DND-41 (cell line): ENCODE measurements around the gene ANTKMT.
A peak's percentile ranks its signal among the peaks of the same experiment; 100 is the strongest.
"Not testable (repeated sequence)": the region's sequence is repeated elsewhere in the genome, so short reads cannot be mapped to it uniquely, and the experiment has no call there.

Source experiments
- ATAC-seq: fragments of 200-7000 bp; cut with Tn5 transposase; 3 replicates; pipeline ENCODE4 v1.9.1; 2021; ENCODE audit warnings: low read depth; ENCODE audit not compliant: insufficient read depth
- DNase-seq: peaks from one replicate; pipeline ENCODE4 v3.0.0-alpha.2; 2020
- H2AFZ ChIP-seq: 2 replicates; pipeline ENCODE4 v1.6.0; 2012; ENCODE audit warnings: low read depth, low read length
- H3K27ac ChIP-seq: 2 replicates; pipeline ENCODE4 v1.5.1; 2012; ENCODE audit warnings: low read length, inconsistent platforms
- H3K27me3 ChIP-seq: fragments of 200-600 bp; sonication (generic); 2 replicates; pipeline ENCODE4 v1.6.0; 2012; ENCODE audit warnings: low read length, mild to moderate bottlenecking, inconsistent platforms; ENCODE audit not compliant: insufficient read depth, poor library complexity
- H3K36me3 ChIP-seq: 2 replicates; pipeline ENCODE4 v1.5.1; 2012; ENCODE audit warnings: low read length, inconsistent platforms; ENCODE audit not compliant: insufficient read depth
- H3K4me1 ChIP-seq: 2 replicates; pipeline ENCODE4 v1.5.1; 2012; ENCODE audit warnings: mild to moderate bottlenecking, low read length; ENCODE audit not compliant: insufficient read depth
- H3K4me2 ChIP-seq: 2 replicates; pipeline ENCODE4 v1.6.0; 2012; ENCODE audit warnings: mild to moderate bottlenecking, moderate library complexity, low read length, inconsistent platforms; ENCODE audit not compliant: insufficient read depth
- H3K4me3 ChIP-seq, 2 experiments: fragments of 200-600 bp in 1 of 2; shearing (Covaris generic) in 1 of 2; 2 replicates each; pipeline ENCODE4 v1.5.1; 2012 to 2016; ENCODE audit warnings: inconsistent platforms in 2 of 2, low read length in 2 of 2, mild to moderate bottlenecking in 2 of 2, low read depth in 1 of 2, moderate library complexity in 1 of 2
- H3K79me2 ChIP-seq: 2 replicates; pipeline ENCODE4 v1.6.0; 2012; ENCODE audit warnings: low read length, inconsistent platforms; ENCODE audit not compliant: insufficient read depth
- H3K9ac ChIP-seq: 2 replicates; pipeline ENCODE4 v1.6.0; 2012; ENCODE audit warnings: low read depth, mild to moderate bottlenecking, inconsistent platforms, low read length, moderate library complexity
- H3K9me3 ChIP-seq: 2 replicates; pipeline ENCODE4 v1.5.1; 2012; ENCODE audit warnings: low read length, moderate library complexity, mild to moderate bottlenecking, inconsistent platforms; ENCODE audit not compliant: insufficient read depth, severe bottlenecking
- H4K20me1 ChIP-seq: 2 replicates; pipeline ENCODE4 v1.6.0; 2012; ENCODE audit warnings: low read length; ENCODE audit not compliant: insufficient read depth
- CTCF ChIP-seq: IDR thresholded peaks from 2 replicates; pipeline ENCODE4 v1.5.1; 2012; ENCODE audit warnings: borderline replicate concordance, low read length, moderate library complexity, mild to moderate bottlenecking; ENCODE audit not compliant: poor library complexity, severe bottlenecking; ENCODE audit errors: extremely low read depth
- EZH2 ChIP-seq: IDR thresholded peaks from 3 replicates; pipeline ENCODE4 v1.6.1; 2012; ENCODE audit warnings: borderline replicate concordance, low read depth, mild to moderate bottlenecking, moderate library complexity, low read length, inconsistent platforms; ENCODE audit not compliant: severe bottlenecking

Gene ANTKMT

GRCh38 chr16:689175-689897, 31.6 kb upstream of the ANTKMT start:
- ATAC-seq = no peak
- peak overlapping the region; percentile 73 to 84 for H3K4me3 ChIP-seq
- H3K4me1 ChIP-seq = peaks cover 49% of the 10 kb centered on the region
- DNase-seq = no peak
- peaks cover 13% of the 10 kb centered on the region; the same call in 1 of the 2 replicates for H4K20me1 ChIP-seq
- H3K4me2 ChIP-seq = peak overlapping the region; percentile 94
- TF ChIP-seq EZH2 (no peak), CTCF (no peak)
- no peaks in the 10 kb centered on the region for H3K9me3 ChIP-seq
- H3K27ac ChIP-seq = peak overlapping the region; percentile 83
- peak overlapping the region; percentile 78; the same call in 1 of the 2 replicates for H2AFZ ChIP-seq
- peaks cover 37% of the 10 kb centered on the region for H3K36me3 ChIP-seq
- peaks cover 20% of the 10 kb centered on the region for H3K79me2 ChIP-seq
- H3K27me3 ChIP-seq = no peaks in the 10 kb centered on the region
- H3K9ac ChIP-seq = peak overlapping the region; percentile 80

DNA sequence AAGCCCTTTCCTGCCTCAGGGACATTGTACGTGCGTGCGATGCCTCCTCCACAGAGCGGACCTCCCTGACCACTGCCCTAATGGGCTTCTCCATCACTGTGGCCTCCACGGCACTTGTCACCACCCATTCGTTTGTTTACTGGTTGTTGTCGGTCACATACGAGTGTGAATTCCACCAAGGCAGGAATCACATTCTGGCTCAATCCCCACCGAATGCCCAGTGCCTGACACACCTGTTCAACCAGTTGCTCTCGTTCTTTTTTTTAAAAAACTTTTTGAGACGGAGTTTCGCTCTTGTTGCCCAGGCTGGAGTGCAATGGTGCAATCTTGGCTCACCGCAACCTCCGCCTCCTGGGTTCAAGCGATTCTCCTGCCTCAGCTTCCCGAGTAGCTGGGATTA, 29.7 kb upstream of the ANTKMT start:
- H3K4me1 ChIP-seq = peaks cover 30% of the 10 kb centered on the region
- ATAC-seq, H3K27me3 ChIP-seq, H3K9ac ChIP-seq, H3K9me3 ChIP-seq, DNase-seq, H3K4me2 ChIP-seq, H3K4me3 ChIP-seq, H3K27ac ChIP-seq: not testable (repeated sequence)
- H3K79me2 ChIP-seq = peaks cover 20% of the 10 kb centered on the region
- H3K36me3 ChIP-seq = peaks cover 19% of the 10 kb centered on the region
- peaks cover 13% of the 10 kb centered on the region; the same call in 1 of the 2 replicates for H4K20me1 ChIP-seq
- peak overlapping the region; percentile 78; the same call in 1 of the 2 replicates for H2AFZ ChIP-seq

GRCh38 chr16:692356-693108, 28.4 kb upstream of the ANTKMT start:
- no peaks in the 10 kb centered on the region for H3K9me3 ChIP-seq
- H3K27me3 ChIP-seq = no peaks in the 10 kb centered on the region
- H3K4me2 ChIP-seq = no peak overlapping the region
- H3K4me3 ChIP-seq = no peak overlapping the region
- H3K27ac ChIP-seq = no peak overlapping the region
- ATAC-seq = no peak
- no peak overlapping the region for H2AFZ ChIP-seq
- TF ChIP-seq EZH2 = no peak
- peaks cover 29% of the 10 kb centered on the region for H3K4me1 ChIP-seq
- no peak overlapping the region for H3K9ac ChIP-seq
- peaks cover 16% of the 10 kb centered on the region for H3K79me2 ChIP-seq
- peaks cover 6% of the 10 kb centered on the region for H3K36me3 ChIP-seq
- H4K20me1 ChIP-seq = peaks cover 11% of the 10 kb centered on the region; the same call in 1 of the 2 replicates
- no peak for DNase-seq

- H3K27me3 ChIP-seq = no peaks in the 10 kb centered on the region
- peaks cover 16% of the 10 kb centered on the region for H3K79me2 ChIP-seq
- DNase-seq (no peak), ATAC-seq (no peak)
- H3K4me2 ChIP-seq = no peak overlapping the region
- no peaks in the 10 kb centered on the region for H3K36me3 ChIP-seq
- H3K4me3 ChIP-seq = no peak overlapping the region
- TF ChIP-seq EZH2 = no peak
- peaks cover 3% of the 10 kb centered on the region; the same call in 1 of the 2 replicates for H4K20me1 ChIP-seq
- no peak overlapping the region for H3K27ac ChIP-seq
- H3K4me1 ChIP-seq = peaks cover 22% of the 10 kb centered on the region
- H3K9me3 ChIP-seq = no peaks in the 10 kb centered on the region
- no peak overlapping the region for H2AFZ ChIP-seq
- H3K9ac ChIP-seq = no peak overlapping the region
Measured at GRCh38 chr16:693364-693763, 27.6 kb upstream of the ANTKMT start.
